Measurements from ENCODE around the gene KRTAP9-7. TPM values are rescaled to one million over a fixed set of nuclear protein-coding genes. Genes with fewer than 3 reads are reported as not detected.
"Not testable (repeated sequence)": the region's sequence is repeated elsewhere in the genome, so short reads cannot be mapped to it uniquely, and the experiment has no call there.

Gene KRTAP9-7
- total RNA-seq, 1 experiment from 2014 or later: not detected

GRCh38 chr17:41251261-41251660 is 24.2 kb upstream of the KRTAP9-7 start:
- Histone ChIP-seq H3K9me3 (ENCODE audit: low read depth, low read length, poor library complexity, severe bottlenecking) (no peaks in the 10 kb centered on the region), H3K27ac (ENCODE audit: low read depth, low read length, poor library complexity, severe bottlenecking) (no peak overlapping the region), H3K27me3 (replicated peaks; ENCODE audit: insufficient read depth, low read depth, low read length, poor library complexity) (no peaks in the 10 kb centered on the region), H3K4me1 (ENCODE audit: insufficient read depth, low read length, poor library complexity, severe bottlenecking) (no peaks in the 10 kb centered on the region), H3K36me3 (ENCODE audit: insufficient read depth, low read length, poor library complexity, severe bottlenecking) (no peaks in the 10 kb centered on the region), H3K4me3 (ENCODE audit: low read depth, low read length, poor library complexity, severe bottlenecking) (no peak overlapping the region)
- ChIA-PET CTCF (no interaction called here), POLR2A (ENCODE audit: low non-redundant PET) (no interaction called here)
- DNase-seq (ENCODE audit: low spot score): no peak
- no TSS peak for BruUV-seq (replicated peaks)
- intact Hi-C loops (cut with micrococcal nuclease; ENCODE audit: unreplicated experiment): no loop called here
- TF ChIP-seq EZH2 (IDR thresholded peaks at IDR 0.05; ENCODE audit: borderline replicate concordance, low read depth, low read length, poor library complexity, severe bottlenecking) (no peak), CTCF (conservative IDR thresholded peaks at IDR 0.05; ENCODE audit: low read depth, low read length) (no peak)

DNA sequence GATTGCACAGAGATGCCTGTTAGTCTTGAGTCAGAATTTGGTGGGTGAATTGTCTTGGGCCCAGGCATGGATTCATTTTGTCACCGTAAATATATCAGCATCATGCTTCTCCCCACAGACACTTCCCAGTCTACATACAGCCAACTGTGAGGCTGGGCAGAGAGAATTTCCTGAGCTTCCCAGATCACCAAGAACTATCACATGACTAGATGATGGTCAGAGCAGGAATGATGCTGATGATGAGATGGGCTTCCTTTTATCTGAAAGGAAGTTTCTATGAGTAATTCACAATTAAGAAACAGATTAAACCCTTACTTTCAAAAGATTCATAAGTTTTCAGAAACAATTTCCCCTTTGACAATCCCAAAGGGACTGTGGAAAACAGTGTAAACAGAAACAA is 20.6 kb upstream of the KRTAP9-7 start:
- no peaks in the 10 kb centered on the region for H3K36me3 ChIP-seq (ENCODE audit: insufficient read depth, low read length, poor library complexity, severe bottlenecking)
- ChIA-PET CTCF (no interaction called here), POLR2A (ENCODE audit: low non-redundant PET) (no interaction called here)
- no peaks in the 10 kb centered on the region for H3K4me1 ChIP-seq (ENCODE audit: insufficient read depth, low read length, poor library complexity, severe bottlenecking)
- no peak for DNase-seq (ENCODE audit: low spot score)
- no TSS peak for BruUV-seq (replicated peaks)
- no peak overlapping the region for H3K4me3 ChIP-seq (ENCODE audit: low read depth, low read length, poor library complexity, severe bottlenecking)
- TF ChIP-seq CTCF (conservative IDR thresholded peaks at IDR 0.05; ENCODE audit: low read depth, low read length) (no peak), EZH2 (IDR thresholded peaks at IDR 0.05; ENCODE audit: borderline replicate concordance, low read depth, low read length, poor library complexity, severe bottlenecking) (no peak)
- intact Hi-C loops (cut with micrococcal nuclease; ENCODE audit: unreplicated experiment): no loop called here
- no peaks in the 10 kb centered on the region for H3K9me3 ChIP-seq (ENCODE audit: low read depth, low read length, poor library complexity, severe bottlenecking)
- H3K27me3 ChIP-seq (replicated peaks; ENCODE audit: insufficient read depth, low read depth, low read length, poor library complexity): no peaks in the 10 kb centered on the region
- H3K27ac ChIP-seq (ENCODE audit: low read depth, low read length, poor library complexity, severe bottlenecking): no peak overlapping the region

DNA sequence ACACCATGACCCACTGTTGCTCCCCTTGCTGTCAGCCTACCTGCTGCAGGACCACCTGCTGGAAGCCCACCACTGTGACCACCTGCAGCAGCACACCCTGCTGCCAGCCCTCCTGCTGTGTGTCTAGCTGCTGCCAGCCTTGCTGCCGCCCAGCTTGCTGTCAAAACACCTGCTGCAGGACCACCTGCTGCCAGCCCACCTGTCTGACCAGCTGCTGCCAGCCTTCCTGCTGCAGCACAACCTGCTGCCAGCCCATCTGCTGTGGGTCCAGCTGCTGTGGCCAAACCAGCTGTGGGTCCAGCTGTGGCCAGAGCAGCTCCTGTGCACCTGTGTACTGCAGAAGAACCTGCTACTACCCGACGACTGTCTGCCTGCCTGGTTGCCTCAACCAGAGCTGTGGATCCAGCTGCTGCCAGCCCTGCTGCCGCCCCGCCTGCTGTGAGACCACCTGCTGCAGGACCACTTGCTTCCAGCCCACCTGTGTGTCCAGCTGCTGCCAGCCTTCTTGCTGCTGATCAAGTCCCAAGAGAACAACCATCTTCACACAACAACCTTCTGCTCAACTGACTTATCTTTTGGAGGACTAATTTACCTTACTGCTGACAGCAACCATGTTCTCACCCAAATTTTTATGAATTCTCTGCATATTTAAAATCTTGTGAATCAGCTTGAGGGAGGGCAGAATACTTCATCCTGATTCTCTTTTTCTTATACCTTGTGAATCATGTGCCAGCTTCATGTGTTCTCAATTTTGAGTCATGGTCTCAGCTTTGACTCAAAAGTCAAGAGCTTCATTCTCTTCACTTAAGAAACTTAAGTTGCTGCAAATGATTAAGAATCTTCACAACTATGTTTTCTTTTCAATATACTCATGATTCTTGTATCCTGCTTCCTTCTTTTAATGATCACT is 19.9 kb upstream of the KRTAP9-7 start, which contains the start of gene KRTAP9-9:
Gene KRTAP9-9 (plus strand): TSS at position 4 of the 910 bp plus-strand sequence.
- BruUV-seq (replicated peaks); POLR2A ChIA-PET (ENCODE audit: low non-redundant PET); H3K4me3 ChIP-seq (ENCODE audit: low read depth, low read length, poor library complexity, severe bottlenecking); H3K4me1 ChIP-seq (ENCODE audit: insufficient read depth, low read length, poor library complexity, severe bottlenecking); CTCF ChIA-PET; H3K27me3 ChIP-seq (replicated peaks; ENCODE audit: insufficient read depth, low read depth, low read length, poor library complexity); intact Hi-C loops (cut with micrococcal nuclease; ENCODE audit: unreplicated experiment); H3K27ac ChIP-seq (ENCODE audit: low read depth, low read length, poor library complexity, severe bottlenecking); H3K36me3 ChIP-seq (ENCODE audit: insufficient read depth, low read length, poor library complexity, severe bottlenecking); DNase-seq (ENCODE audit: low spot score); H3K9me3 ChIP-seq (ENCODE audit: low read depth, low read length, poor library complexity, severe bottlenecking): not testable (repeated sequence)

DNA sequence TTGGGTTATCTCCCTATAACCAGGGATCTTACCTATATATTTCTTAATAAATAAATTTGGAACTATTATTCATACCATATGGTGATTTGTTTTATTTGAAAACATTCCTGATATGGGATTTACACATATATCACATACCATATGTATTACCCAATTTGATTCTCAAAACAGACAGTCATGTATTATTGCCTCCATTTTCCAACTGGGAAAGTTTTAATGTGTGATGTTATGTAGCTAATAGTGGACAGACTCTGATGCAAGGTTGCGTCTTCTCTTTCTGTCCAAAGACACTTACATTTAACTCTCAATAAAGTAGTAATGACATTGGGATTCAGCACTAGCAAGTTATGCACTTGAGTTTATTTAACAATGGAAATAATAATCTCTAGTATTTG is 19.2 kb upstream of the KRTAP9-7 start:
- ChIA-PET POLR2A (ENCODE audit: low non-redundant PET) (no interaction called here), CTCF (no interaction called here)
- Histone ChIP-seq H3K27me3 (replicated peaks; ENCODE audit: insufficient read depth, low read depth, low read length, poor library complexity) (no peaks in the 10 kb centered on the region), H3K36me3 (ENCODE audit: insufficient read depth, low read length, poor library complexity, severe bottlenecking) (no peaks in the 10 kb centered on the region), H3K9me3 (ENCODE audit: low read depth, low read length, poor library complexity, severe bottlenecking) (no peaks in the 10 kb centered on the region), H3K27ac (ENCODE audit: low read depth, low read length, poor library complexity, severe bottlenecking) (no peak overlapping the region), H3K4me3 (ENCODE audit: low read depth, low read length, poor library complexity, severe bottlenecking) (no peak overlapping the region), H3K4me1 (ENCODE audit: insufficient read depth, low read length, poor library complexity, severe bottlenecking) (no peaks in the 10 kb centered on the region)
- no peak for TF ChIP-seq EZH2 (IDR thresholded peaks at IDR 0.05; ENCODE audit: borderline replicate concordance, low read depth, low read length, poor library complexity, severe bottlenecking)
- no peak for TF ChIP-seq CTCF (conservative IDR thresholded peaks at IDR 0.05; ENCODE audit: low read depth, low read length)
- no TSS peak for BruUV-seq (replicated peaks)
- intact Hi-C loops (cut with micrococcal nuclease; ENCODE audit: unreplicated experiment): no loop called here
- no peak for DNase-seq (ENCODE audit: low spot score)
